PC-9 (cell line): ENCODE data around the gene RTN4IP1. TPM values are rescaled to one million over a fixed set of nuclear protein-coding genes. Genes with fewer than 3 reads are reported as not detected.

Experiments used
- BruUV-seq: library from RNA; stranded (reverse); fragments of 400-500 nt; replicated peaks from 2 replicates; lab custom pipeline; 2021; lab: Mats Ljungman, UMichigan
- CTCF ChIA-PET: fragments of 300-600 bp; sonication (Branson Sonifier 250); formaldehyde crosslinking; loops from one replicate; lab custom pipeline; 2022; ENCODE audit warnings: antibody characterized with exemption; lab: Charles Lee
- POLR2A ChIA-PET: fragments of 300-600 bp; sonication (Branson Sonifier 250); formaldehyde crosslinking; loops from one replicate; lab custom pipeline; 2022; ENCODE audit warnings: antibody characterized with exemption; ENCODE audit not compliant: unreplicated experiment; lab: Charles Lee
- DNase-seq, 2 experiments: peaks; one replicate each; pipeline versions ENCODE4 v3.0.0 to v3.0.0-alpha.2; 2015 to 2022; ENCODE audit warnings: mixed read lengths in 1 of 2
- H2AFZ ChIP-seq: fragments of 200-600 bp; sonication (generic); 2 replicates; pipeline ENCODE4 v1.8.1; 2017; ENCODE audit warnings: antibody characterized with exemption
- H3F3A ChIP-seq: fragments of 200-600 bp; sonication (generic); 2 replicates; pipeline ENCODE4 v1.8.1; 2017; ENCODE audit warnings: antibody characterized with exemption, mild to moderate bottlenecking, low read depth; ENCODE audit not compliant: insufficient read depth
- H3K27ac ChIP-seq: fragments of 200-600 bp; sonication (generic); 2 replicates; pipeline ENCODE4 v1.6.1; 2016; ENCODE audit warnings: mixed run types
- H3K27me3 ChIP-seq: fragments of 200-600 bp; sonication (generic); 2 replicates; pipeline ENCODE4 v1.6.1; 2016; ENCODE audit warnings: low read depth, mixed run types; ENCODE audit not compliant: insufficient read depth
- H3K36me3 ChIP-seq: fragments of 200-600 bp; sonication (generic); 2 replicates; pipeline ENCODE4 v1.6.1; 2016; ENCODE audit warnings: low read depth, mixed run types
- H3K4me1 ChIP-seq: fragments of 200-600 bp; sonication (generic); replicated peaks from 2 replicates; pipeline ENCODE4 v1.6.1; 2016; ENCODE audit warnings: mixed run types; ENCODE audit not compliant: insufficient read depth
- H3K4me2 ChIP-seq: fragments of 200-600 bp; sonication (generic); 2 replicates; pipeline ENCODE4 v1.6.1; 2017; ENCODE audit warnings: mixed run types
- H3K4me3 ChIP-seq: fragments of 200-600 bp; sonication (generic); 2 replicates; pipeline ENCODE4 v1.6.1; 2016; ENCODE audit warnings: mixed run types
- H3K79me2 ChIP-seq: fragments of 200-600 bp; sonication (generic); 2 replicates; pipeline ENCODE4 v1.6.1; 2017; ENCODE audit warnings: low read depth, mixed run types
- H3K9me2 ChIP-seq: fragments of 200-600 bp; sonication (generic); 2 replicates; pipeline ENCODE4 v1.8.1; 2017; ENCODE audit warnings: mild to moderate bottlenecking; ENCODE audit not compliant: insufficient read depth
- H3K9me3 ChIP-seq: fragments of 200-600 bp; sonication (generic); 2 replicates; pipeline ENCODE4 v1.8.1; 2016; ENCODE audit warnings: low read depth; ENCODE audit not compliant: insufficient read depth
- H4K20me1 ChIP-seq: fragments of 200-600 bp; sonication (generic); 2 replicates; pipeline ENCODE4 v1.8.1; 2017; ENCODE audit not compliant: insufficient read depth
- CTCF ChIP-seq: fragments of 200-600 bp; sonication (generic); conservative IDR thresholded peaks from 2 replicates; pipeline ENCODE4 v1.6.1; 2017; ENCODE audit warnings: mixed run types, antibody characterized with exemption, mild to moderate bottlenecking, moderate library complexity
- EZH2 ChIP-seq: fragments of 200-600 bp; sonication (generic); IDR thresholded peaks from 2 replicates; pipeline ENCODE4 v1.8.0; 2017; ENCODE audit warnings: antibody characterized with exemption, low read depth
- intact Hi-C: fragments of 100-400 bp; cut with micrococcal nuclease; formaldehyde crosslinking; loops from one replicate; pipeline ENCODE4 v1.10.0; 2022; ENCODE audit not compliant: unreplicated experiment
- total RNA-seq: library from RNA; stranded (reverse); gene quantifications from 2 replicates; pipeline ENCODE4 v1.2.3, GENCODE V29; 2021

RTN4IP1 gene
- total RNA-seq, 1 experiment from 2014 or later = 10.0 TPM

- intact Hi-C loops = no loop called here
- no peak overlapping the region for H2AFZ ChIP-seq
- no peak overlapping the region for H3K4me3 ChIP-seq
- no peaks in the 10 kb centered on the region for H3K27me3 ChIP-seq
- ChIA-PET POLR2A (no interaction called here), CTCF (no interaction called here)
- DNase-seq = no peak
- H4K20me1 ChIP-seq = no peaks in the 10 kb centered on the region
- H3K4me1 ChIP-seq = peaks cover 13% of the 10 kb centered on the region
- no peak overlapping the region for H3K4me2 ChIP-seq
- H3F3A ChIP-seq = peaks cover 9% of the 10 kb centered on the region; the same call in 1 of the 2 replicates
- H3K27ac ChIP-seq = no peak overlapping the region
- no TSS peak for BruUV-seq
- no peaks in the 10 kb centered on the region for H3K79me2 ChIP-seq
- H3K9me2 ChIP-seq = no peaks in the 10 kb centered on the region
- no peaks in the 10 kb centered on the region for H3K9me3 ChIP-seq
- no peak for TF ChIP-seq CTCF
- TF ChIP-seq EZH2 = no peak
- 0 out of 2 replicates have a peak, but pooled peaks cover 2% of the 10 kb centered on the region for H3K36me3 ChIP-seq
These were observed 42.4 kb downstream of the RTN4IP1 start for GRCh38 chr6:106586815-106587415.

GRCh38 chr6:106581468-106581867, 47.8 kb downstream of the RTN4IP1 start:
- Histone ChIP-seq H3K79me2 (no peaks in the 10 kb centered on the region), H2AFZ (no peak overlapping the region), H3K9me2 (no peaks in the 10 kb centered on the region), H3K27me3 (no peaks in the 10 kb centered on the region), H3K9me3 (no peaks in the 10 kb centered on the region), H3F3A (no peaks in the 10 kb centered on the region), H3K27ac (no peak overlapping the region), H3K4me2 (no peak overlapping the region), H3K36me3 (no peaks in the 10 kb centered on the region), H3K4me3 (no peak overlapping the region), H3K4me1 (no peaks in the 10 kb centered on the region), H4K20me1 (no peaks in the 10 kb centered on the region)
- ChIA-PET CTCF (no interaction called here), POLR2A (no interaction called here)
- DNase-seq = no peak
- intact Hi-C loops = no loop called here
- no TSS peak for BruUV-seq
- no peak for TF ChIP-seq CTCF
- no peak for TF ChIP-seq EZH2

GRCh38 chr6:106579281-106579680, 50.0 kb downstream of the RTN4IP1 start:
- Histone ChIP-seq H3K9me2 (no peaks in the 10 kb centered on the region), H3K9me3 (no peaks in the 10 kb centered on the region), H3K36me3 (no peaks in the 10 kb centered on the region), H3K4me3 (no peak overlapping the region), H3K27ac (no peak overlapping the region), H2AFZ (no peak overlapping the region), H3K27me3 (no peaks in the 10 kb centered on the region), H3K4me2 (no peak overlapping the region), H3K79me2 (no peaks in the 10 kb centered on the region), H3K4me1 (peaks cover 9% of the 10 kb centered on the region), H3F3A (no peaks in the 10 kb centered on the region), H4K20me1 (no peaks in the 10 kb centered on the region)
- DNase-seq = no peak
- intact Hi-C loops = no loop called here
- ChIA-PET CTCF (interaction anchor here (0.7 kb wide), 1 partner anchor 301 kb away, joined by 7 read pairs; no protein-coding TSS in a partner anchor), POLR2A (no interaction called here)
- TF ChIP-seq CTCF = no peak
- TF ChIP-seq EZH2 = no peak
- no TSS peak for BruUV-seq
